ENCODE measurements around the gene ARHGAP32.

GRCh38 chr11:129061492-129062230 lies 130.5 kb downstream of the ARHGAP32 start:
- TF ChIP-seq CTCF (IDR thresholded peaks at IDR 0.05) = no peak
- no peak for TF ChIP-seq EP300 (IDR thresholded peaks at IDR 0.05)
- no peak for TF ChIP-seq POLR2A (IDR thresholded peaks at IDR 0.05)
- no peak for TF ChIP-seq POLR2AphosphoS5 (IDR thresholded peaks at IDR 0.05)
